Stimulated activated CD4-positive, alpha-beta T cell treated with anti-CD3 and anti-CD28 coated beads, Interleukin-15, amount 100 ng/mL, for 48 hours (primary cell): ENCODE measurements around the gene SLC10A7.

Experiments used
- DNase-seq, 2 donors: peaks; one replicate each; pipeline ENCODE4 v3.0.0-alpha.2; 2020; ENCODE audit warnings: low read depth in 2 of 2

SLC10A7 gene

DNA sequence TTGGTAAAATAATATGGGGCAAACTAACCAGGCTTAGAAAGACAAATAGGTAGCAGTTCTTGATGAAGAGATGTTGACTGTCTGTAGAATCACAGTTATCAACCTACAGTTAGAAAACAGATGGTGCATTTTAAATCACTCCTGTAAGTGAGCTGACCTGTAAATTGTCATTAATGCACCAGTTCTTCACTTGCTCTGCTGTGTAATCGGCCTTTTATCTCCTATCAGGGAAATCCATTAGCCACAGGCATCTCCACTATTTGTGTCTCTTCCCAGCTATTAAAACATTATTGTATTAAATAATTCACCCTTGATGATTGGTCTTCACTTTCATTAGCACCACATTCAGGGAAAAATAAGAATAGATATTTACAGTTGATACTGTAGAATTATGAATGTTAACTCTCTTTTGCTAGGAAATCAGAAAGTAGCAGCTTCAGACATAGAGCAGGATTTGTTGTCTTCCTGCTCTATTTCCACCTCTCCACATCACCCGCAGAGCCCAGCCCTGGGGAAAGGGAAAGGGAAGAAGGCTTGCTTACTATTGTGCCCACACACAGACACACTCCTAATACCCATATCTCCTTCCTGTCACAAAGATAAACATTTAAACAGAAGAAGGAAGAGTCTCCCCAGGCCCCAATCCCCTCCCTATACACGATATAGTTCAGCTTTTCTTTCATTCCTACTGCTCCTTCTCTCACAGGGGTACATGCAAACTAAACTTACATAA, 210.3 kb downstream of the SLC10A7 start:
- no peak for DNase-seq

GRCh38 chr4:146310319-146311021, 211.3 kb downstream of the SLC10A7 start:
- no peak for DNase-seq

- DNase-seq: no peak
Measured at GRCh38 chr4:146308951-146309350, 212.8 kb downstream of the SLC10A7 start.

- no peak for DNase-seq
Measured at GRCh38 chr4:146302822-146303221, 218.9 kb downstream of the SLC10A7 start.

- DNase-seq: no peak
Measured at GRCh38 chr4:146299607-146300006, 222.1 kb downstream of the SLC10A7 start.

GRCh38 chr4:146294776-146295175, 227.0 kb downstream of the SLC10A7 start:
- DNase-seq: no peak

DNA sequence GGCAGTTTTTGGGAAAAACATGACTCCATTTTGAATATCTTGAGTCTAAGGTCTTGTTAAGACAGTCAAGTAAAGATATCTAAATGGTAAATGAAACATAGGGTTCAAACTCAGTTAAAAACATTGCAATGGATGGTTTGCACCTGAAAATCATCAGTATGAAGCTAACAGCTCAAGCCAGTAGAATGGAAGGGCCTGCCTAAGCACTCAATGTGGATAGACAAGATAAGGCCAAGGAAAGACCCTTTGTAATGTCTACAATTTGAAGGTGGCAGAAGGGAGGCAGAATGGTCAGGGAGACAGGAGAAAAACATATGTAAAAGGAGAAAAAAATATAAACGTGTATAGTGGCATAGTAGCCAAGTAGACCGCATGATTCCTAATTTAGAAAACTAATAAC, 229.2 kb downstream of the SLC10A7 start:
- DNase-seq: no peak

- DNase-seq: no peak
Measured at GRCh38 chr4:146291313-146291712, 230.4 kb downstream of the SLC10A7 start.

- no peak for DNase-seq
Measured at GRCh38 chr4:146288193-146288592, 233.5 kb downstream of the SLC10A7 start.

DNA sequence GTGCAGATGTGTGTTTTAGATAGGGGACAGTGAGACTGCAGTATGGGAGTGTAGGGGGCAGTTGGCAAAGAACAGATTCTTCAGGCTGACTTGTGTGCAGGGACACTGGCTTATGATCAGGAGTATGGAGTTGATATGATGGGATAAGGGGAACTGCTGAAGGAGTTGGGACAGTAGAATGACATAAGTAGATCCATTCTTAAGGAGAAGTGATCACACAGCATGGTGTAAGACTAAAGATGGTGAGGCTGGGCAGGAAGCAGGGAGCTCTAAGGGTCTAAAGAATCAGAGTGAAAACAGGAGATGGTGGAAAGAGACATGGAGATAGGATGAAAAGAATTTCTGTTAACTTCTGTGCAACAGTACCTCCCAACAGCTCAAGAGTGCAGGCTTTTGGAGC, 236.7 kb downstream of the SLC10A7 start:
- DNase-seq: no peak

DNA sequence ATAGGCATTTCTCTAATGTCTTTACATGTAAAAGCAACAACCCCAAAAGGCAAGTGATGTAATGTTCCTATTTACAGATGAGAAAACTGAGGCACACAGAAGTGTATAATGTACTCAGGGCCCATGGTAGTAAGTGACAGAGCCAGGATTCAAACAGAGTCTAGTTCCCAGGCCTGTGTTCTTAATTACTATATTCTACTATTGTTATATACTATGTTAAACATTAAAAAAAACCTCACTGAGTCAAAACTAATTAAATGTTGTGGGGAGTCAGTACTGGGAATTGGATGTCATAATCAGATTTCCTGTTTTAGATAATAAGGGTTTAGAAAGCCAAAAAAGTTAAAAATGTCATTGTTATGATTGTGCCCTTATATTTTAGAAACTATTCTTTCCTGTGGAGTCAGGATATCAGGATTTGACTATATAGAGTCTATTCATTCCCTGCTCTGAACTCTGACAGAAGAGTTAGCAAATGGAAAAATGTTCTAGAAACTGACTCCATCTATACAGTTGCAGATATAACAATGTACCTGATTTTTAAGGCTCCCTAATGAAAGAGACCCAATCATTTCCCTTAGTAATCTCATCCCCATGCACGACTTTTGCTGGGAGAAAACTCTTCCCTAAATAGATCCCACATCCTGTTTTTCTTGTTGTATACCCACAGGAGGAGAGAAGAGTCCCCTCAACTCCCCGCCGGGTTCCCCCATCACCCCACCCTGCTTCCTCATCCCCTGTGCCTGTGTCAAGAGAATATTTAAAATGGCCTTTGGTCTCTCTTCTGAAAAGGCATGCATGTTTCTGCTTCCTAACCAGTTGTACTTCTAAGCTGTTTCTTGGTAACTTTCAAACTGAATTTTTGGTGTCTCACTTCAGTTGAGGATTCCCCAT, 237.7 kb downstream of the SLC10A7 start:
- DNase-seq: no peak

DNA sequence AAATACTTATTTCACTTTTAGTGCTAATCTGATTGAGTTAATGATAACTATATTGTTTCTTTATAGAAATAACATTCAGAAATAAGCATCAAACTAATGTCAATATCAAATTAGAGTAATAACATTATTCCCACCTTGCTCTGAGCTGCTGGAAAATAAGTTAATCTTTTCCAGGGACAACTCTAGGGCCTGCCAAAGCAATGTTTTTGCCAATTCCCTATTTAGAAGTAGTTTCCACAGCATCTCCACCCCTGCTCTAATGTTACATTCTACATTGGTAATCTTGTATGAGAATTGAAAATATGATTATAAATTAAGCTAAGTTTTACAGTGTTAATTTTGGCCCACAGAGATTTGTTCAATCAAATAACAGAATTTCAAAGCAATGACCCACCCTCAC, 239.1 kb downstream of the SLC10A7 start:
- no peak for DNase-seq

DNA sequence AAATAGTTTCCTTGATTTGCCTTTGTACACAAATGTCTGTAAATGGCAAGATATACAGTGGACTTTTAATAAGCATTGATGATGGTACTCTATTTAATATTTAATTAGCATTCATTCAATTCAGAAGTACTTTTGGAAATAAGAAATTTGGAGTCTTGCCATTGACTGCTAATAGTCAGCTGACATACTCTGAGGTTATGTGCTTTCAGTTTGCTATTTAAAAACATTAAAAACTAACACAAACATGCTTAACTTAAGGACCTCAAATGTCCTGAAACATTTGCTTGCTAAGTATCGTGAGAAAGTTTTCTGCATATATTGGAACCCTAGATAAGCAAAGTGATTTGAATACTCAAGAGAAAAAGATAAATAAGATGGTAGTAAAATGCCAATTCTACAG, 242.8 kb downstream of the SLC10A7 start:
- no peak for DNase-seq

- no peak for DNase-seq
Measured at GRCh38 chr4:146275370-146275769, 246.4 kb downstream of the SLC10A7 start.

DNA sequence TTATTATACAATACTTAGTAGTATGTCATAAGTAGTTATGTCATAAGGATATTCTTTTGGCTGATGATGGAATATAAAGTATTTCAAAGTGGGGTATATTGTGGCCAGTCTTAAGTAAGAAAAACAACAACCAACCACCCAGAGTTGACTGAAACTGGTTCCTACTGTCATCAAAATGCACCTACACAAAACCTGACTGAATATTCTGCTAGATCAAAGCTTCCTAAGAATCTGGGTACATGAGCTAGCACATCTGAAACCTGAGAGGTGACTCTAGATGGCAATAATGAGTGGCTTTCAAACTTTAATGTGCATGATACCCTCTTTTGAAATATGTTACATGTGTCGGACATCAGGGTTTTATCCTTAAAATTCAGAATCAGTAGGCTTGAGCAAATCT, 247.0 kb downstream of the SLC10A7 start:
- DNase-seq: no peak

DNA sequence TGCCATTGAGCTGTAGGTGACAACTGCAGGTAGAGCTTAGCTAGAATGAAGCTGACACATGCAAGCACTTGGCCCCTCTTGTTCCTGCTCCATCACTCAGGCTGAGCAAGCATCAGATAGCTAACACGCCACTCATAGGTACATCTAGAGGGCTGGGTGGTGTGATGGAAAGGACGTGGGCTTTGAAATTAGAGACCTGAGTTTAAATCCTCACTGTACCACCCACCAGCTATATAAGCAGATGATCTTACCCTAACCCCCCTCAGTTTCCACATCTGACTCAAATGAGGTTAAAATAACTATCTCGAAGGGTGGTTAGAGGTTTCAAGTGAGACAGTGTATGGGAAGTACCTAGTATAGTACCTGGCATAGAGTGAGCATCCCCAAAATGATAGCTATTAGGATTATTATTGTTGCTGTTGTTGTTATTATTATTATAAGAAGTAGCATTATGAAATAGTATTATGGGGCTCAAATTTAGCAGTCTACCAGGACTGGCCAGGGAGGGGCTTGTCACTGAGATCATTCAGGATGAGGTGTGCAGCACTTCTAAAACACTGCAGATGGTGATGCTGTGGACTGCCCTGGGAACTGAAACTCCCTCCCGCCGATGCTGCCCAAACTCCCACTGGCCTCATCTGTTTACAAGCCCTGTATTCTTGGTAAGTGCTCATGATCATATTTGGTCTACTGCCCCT, 248.4 kb downstream of the SLC10A7 start:
- DNase-seq: no peak

DNA sequence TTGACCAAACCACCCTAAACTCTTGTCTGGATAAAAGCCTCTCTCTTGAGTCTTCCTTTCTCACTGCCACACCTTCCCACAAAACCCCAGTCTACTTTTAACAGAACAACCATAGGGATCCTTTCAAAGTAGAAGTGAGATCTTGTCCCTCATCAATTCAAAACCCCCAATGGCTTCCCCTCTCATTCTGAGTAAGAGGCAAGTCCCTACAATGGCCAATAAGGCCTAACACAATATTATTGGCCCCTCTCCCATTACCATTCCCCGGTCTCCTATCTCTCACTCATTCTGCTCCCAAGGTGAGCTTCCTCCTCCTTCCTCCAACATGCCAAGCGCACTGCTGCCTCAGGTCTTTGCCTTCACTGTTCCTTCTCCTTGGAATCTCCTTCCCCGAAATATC, 250.3 kb downstream of the SLC10A7 start:
- no peak for DNase-seq

GRCh38 chr4:146269228-146269653, 252.5 kb downstream of the SLC10A7 start:
- DNase-seq: no peak

- no peak for DNase-seq
Measured at GRCh38 chr4:146267826-146268225, 253.9 kb downstream of the SLC10A7 start.

DNA sequence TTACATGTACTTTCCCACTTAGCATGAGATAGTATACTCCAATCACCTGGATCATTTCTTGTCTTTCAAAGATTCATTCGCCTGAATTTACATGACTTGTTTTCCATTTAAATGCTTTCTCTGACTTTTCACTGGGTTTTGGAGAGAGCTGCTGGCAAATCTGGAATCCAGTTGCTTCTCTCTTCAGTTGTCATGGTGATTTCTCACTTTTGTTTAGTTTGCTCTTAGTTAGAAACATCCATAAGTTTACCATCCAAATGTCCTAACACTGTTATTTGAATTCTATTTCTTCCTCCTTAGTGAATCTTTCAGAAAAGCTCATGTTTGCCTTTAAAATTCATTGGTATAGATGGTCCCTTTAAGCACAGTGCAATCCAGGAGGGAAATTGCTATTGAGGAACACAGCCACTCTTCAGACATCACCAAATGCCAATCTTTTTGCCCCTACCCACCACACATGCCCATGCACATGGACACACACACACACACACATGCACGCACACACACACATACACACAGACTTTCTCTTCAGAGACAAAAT, 255.7 kb downstream of the SLC10A7 start:
- no peak for DNase-seq

DNA sequence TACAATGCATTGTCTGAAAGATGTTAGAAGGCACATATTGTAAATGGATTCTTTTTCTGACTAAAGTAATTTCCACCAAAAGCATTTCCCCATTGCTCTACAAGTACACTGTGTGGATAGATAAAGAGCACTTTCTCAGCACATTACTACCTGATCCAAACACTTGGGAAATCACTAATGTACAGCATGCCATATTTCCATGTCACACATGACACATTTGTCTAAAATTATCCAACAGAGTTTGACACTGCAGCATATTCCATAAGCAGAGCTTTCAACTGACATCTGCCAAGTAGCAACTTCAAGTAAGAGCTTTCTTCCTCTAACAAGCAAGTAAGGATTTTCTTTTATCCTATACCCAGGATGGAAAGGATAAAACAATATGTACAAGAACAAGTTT, 257.9 kb downstream of the SLC10A7 start:
- no peak for DNase-seq

GRCh38 chr4:146261041-146261440, 260.7 kb downstream of the SLC10A7 start:
- no peak for DNase-seq
